Tracheal epithelial cell (primary cell): Measurements from ENCODE around the gene THUMPD2. TPM values are rescaled to one million over a fixed set of nuclear protein-coding genes. Genes with fewer than 3 reads are reported as not detected.

Source experiments
- total RNA-seq: library from RNA; depleted of rRNA; stranded (reverse); fragments of >200 nt; gene quantifications from 2 replicates; pipeline ENCODE4 v1.2.1, GENCODE V29; 2014

THUMPD2 gene, protein sequence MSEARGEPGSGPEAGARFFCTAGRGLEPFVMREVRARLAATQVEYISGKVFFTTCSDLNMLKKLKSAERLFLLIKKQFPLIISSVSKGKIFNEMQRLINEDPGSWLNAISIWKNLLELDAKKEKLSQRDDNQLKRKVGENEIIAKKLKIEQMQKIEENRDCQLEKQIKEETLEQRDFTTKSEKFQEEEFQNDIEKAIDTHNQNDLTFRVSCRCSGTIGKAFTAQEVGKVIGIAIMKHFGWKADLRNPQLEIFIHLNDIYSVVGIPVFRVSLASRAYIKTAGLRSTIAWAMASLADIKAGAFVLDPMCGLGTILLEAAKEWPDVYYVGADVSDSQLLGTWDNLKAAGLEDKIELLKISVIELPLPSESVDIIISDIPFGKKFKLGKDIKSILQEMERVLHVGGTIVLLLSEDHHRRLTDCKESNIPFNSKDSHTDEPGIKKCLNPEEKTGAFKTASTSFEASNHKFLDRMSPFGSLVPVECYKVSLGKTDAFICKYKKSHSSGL
- total RNA-seq, result 8.4 and 10.4 TPM in 2 replicates

GRCh38 chr2:39778775-39779340 is at the start of gene THUMPD2:
Gene THUMPD2, minus strand, starts transcription at chr2:39779258. Its CDS starts 19 bp downstream, at chr2:39779239.

Other genes starting within 250 kb of the THUMPD2 start
- gene TMEM178A, start 113.3 kb downstream of the THUMPD2 start, total RNA-seq, result 0.43 TPM in 1 of 2 replicates, not detected in the other